Breast epithelium (tissue), 3 donors: Measurements from ENCODE around the gene STXBP6.

Source experiments
- CTCF ChIP-seq, 3 donors: fragments of 450-650 bp; IDR thresholded peaks; one replicate each; pipeline ENCODE4 v1.5.1; 2016 to 2017; ENCODE audit warnings: antibody characterized with exemption in 3 of 3, mild to moderate bottlenecking in 3 of 3, moderate library complexity in 3 of 3
- POLR2A ChIP-seq: fragments of 450-650 bp; IDR thresholded peaks from one replicate; pipeline ENCODE4 v1.6.1; 2016; ENCODE audit warnings: antibody characterized with exemption, mild to moderate bottlenecking, moderate library complexity

GRCh38 chr14:24891987-24892496, 157.9 kb downstream of the STXBP6 start:
- TF ChIP-seq CTCF (IDR thresholded peaks at IDR 0.05): no peak
- no peak for TF ChIP-seq POLR2A
